ENCODE results near the gene PODXL2.

Gene PODXL2

GRCh38 chr3:127689266-127689860 is 60.4 kb downstream of the PODXL2 start:
- Histone ChIP-seq H3K4me3 (ENCODE audit: low read length) (no peak overlapping the region), H3K9me3 (ENCODE audit: control insufficient read depth, low read length) (no peaks in the 10 kb centered on the region), H3K27me3 (replicated peaks; ENCODE audit: control insufficient read depth, insufficient read depth, low read length) (no peaks in the 10 kb centered on the region), H3K4me1 (ENCODE audit: control insufficient read depth, insufficient read depth, low read length) (peaks cover 16% of the 10 kb centered on the region), H3K9ac (ENCODE audit: low read length) (peak overlapping the region; percentile 42), H3K36me3 (ENCODE audit: control insufficient read depth, insufficient read depth, low read length, severe bottlenecking) (peaks cover 22% of the 10 kb centered on the region)
- no peak for DNase-seq (ENCODE audit: low read depth)

- DNase-seq (ENCODE audit: low read depth) = peak; percentile 77
- Histone ChIP-seq H3K9ac (ENCODE audit: low read length) (peak overlapping the region; percentile 76), H3K27me3 (replicated peaks; ENCODE audit: control insufficient read depth, insufficient read depth, low read length) (no peaks in the 10 kb centered on the region), H3K9me3 (ENCODE audit: control insufficient read depth, low read length) (no peaks in the 10 kb centered on the region), H3K4me1 (ENCODE audit: control insufficient read depth, insufficient read depth, low read length) (peaks cover 16% of the 10 kb centered on the region), H3K4me3 (ENCODE audit: low read length) (no peak overlapping the region), H3K36me3 (ENCODE audit: control insufficient read depth, insufficient read depth, low read length, severe bottlenecking) (peaks cover 29% of the 10 kb centered on the region)
These were observed 61.1 kb downstream of the PODXL2 start for GRCh38 chr3:127690106-127690505.

- Histone ChIP-seq H3K9ac (ENCODE audit: low read length) (peak overlapping the region; percentile 76), H3K27me3 (replicated peaks; ENCODE audit: control insufficient read depth, insufficient read depth, low read length) (no peaks in the 10 kb centered on the region), H3K9me3 (ENCODE audit: control insufficient read depth, low read length) (no peaks in the 10 kb centered on the region), H3K4me3 (ENCODE audit: low read length) (no peak overlapping the region), H3K4me1 (ENCODE audit: control insufficient read depth, insufficient read depth, low read length) (peaks cover 16% of the 10 kb centered on the region), H3K36me3 (ENCODE audit: control insufficient read depth, insufficient read depth, low read length, severe bottlenecking) (peaks cover 29% of the 10 kb centered on the region)
- peak; percentile 65 for DNase-seq (ENCODE audit: low read depth)
These were observed 62.0 kb downstream of the PODXL2 start for GRCh38 chr3:127690823-127691452.

GRCh38 chr3:127691489-127691888 is 62.5 kb downstream of the PODXL2 start:
- DNase-seq (ENCODE audit: low read depth) = no peak
- H3K9ac ChIP-seq (ENCODE audit: low read length) = peak overlapping the region; percentile 76

GRCh38 chr3:127691974-127692373 is 63.0 kb downstream of the PODXL2 start:
- no peaks in the 10 kb centered on the region for H3K27me3 ChIP-seq (replicated peaks; ENCODE audit: control insufficient read depth, insufficient read depth, low read length)
- no peaks in the 10 kb centered on the region for H3K9me3 ChIP-seq (ENCODE audit: control insufficient read depth, low read length)
- no peak for DNase-seq (ENCODE audit: low read depth)
- H3K9ac ChIP-seq (ENCODE audit: low read length) = peak overlapping the region; percentile 76
- no peak overlapping the region for H3K4me3 ChIP-seq (ENCODE audit: low read length)
- peaks cover 23% of the 10 kb centered on the region for H3K4me1 ChIP-seq (ENCODE audit: control insufficient read depth, insufficient read depth, low read length)
- peaks cover 29% of the 10 kb centered on the region for H3K36me3 ChIP-seq (ENCODE audit: control insufficient read depth, insufficient read depth, low read length, severe bottlenecking)

More at GRCh38 chr3:127691489-127691888, 62.5 kb downstream of the PODXL2 start:
- H3K36me3 ChIP-seq (ENCODE audit: control insufficient read depth, insufficient read depth, low read length, severe bottlenecking) = peaks cover 29% of the 10 kb centered on the region
- H3K9me3 ChIP-seq (ENCODE audit: control insufficient read depth, low read length) = no peaks in the 10 kb centered on the region
- no peak overlapping the region for H3K4me3 ChIP-seq (ENCODE audit: low read length)
- no peaks in the 10 kb centered on the region for H3K27me3 ChIP-seq (replicated peaks; ENCODE audit: control insufficient read depth, insufficient read depth, low read length)
- peaks cover 18% of the 10 kb centered on the region for H3K4me1 ChIP-seq (ENCODE audit: control insufficient read depth, insufficient read depth, low read length)

GRCh38 chr3:127692501-127693335 is 63.7 kb downstream of the PODXL2 start:
- Histone ChIP-seq H3K4me1 (ENCODE audit: control insufficient read depth, insufficient read depth, low read length) (peaks cover 31% of the 10 kb centered on the region), H3K9me3 (ENCODE audit: control insufficient read depth, low read length) (no peaks in the 10 kb centered on the region), H3K36me3 (ENCODE audit: control insufficient read depth, insufficient read depth, low read length, severe bottlenecking) (peaks cover 29% of the 10 kb centered on the region), H3K4me3 (ENCODE audit: low read length) (no peak overlapping the region), H3K9ac (ENCODE audit: low read length) (no peak overlapping the region), H3K27me3 (replicated peaks; ENCODE audit: control insufficient read depth, insufficient read depth, low read length) (no peaks in the 10 kb centered on the region)
- DNase-seq (ENCODE audit: low read depth) = no peak

- H3K4me1 ChIP-seq (ENCODE audit: control insufficient read depth, insufficient read depth, low read length) = peaks cover 37% of the 10 kb centered on the region
- no peak overlapping the region for H3K9ac ChIP-seq (ENCODE audit: low read length)
- no peak for DNase-seq (ENCODE audit: low read depth)
- H3K27me3 ChIP-seq (replicated peaks; ENCODE audit: control insufficient read depth, insufficient read depth, low read length) = no peaks in the 10 kb centered on the region
- no peaks in the 10 kb centered on the region for H3K9me3 ChIP-seq (ENCODE audit: control insufficient read depth, low read length)
- H3K4me3 ChIP-seq (ENCODE audit: low read length) = no peak overlapping the region
- H3K36me3 ChIP-seq (ENCODE audit: control insufficient read depth, insufficient read depth, low read length, severe bottlenecking) = peaks cover 29% of the 10 kb centered on the region
These were observed 64.4 kb downstream of the PODXL2 start for GRCh38 chr3:127693336-127693843.

- no peak overlapping the region for H3K4me3 ChIP-seq (ENCODE audit: low read length)
- peak; percentile 21 for DNase-seq (ENCODE audit: low read depth)
- no peak overlapping the region for H3K9ac ChIP-seq (ENCODE audit: low read length)
- H3K27me3 ChIP-seq (replicated peaks; ENCODE audit: control insufficient read depth, insufficient read depth, low read length) = no peaks in the 10 kb centered on the region
- H3K36me3 ChIP-seq (ENCODE audit: control insufficient read depth, insufficient read depth, low read length, severe bottlenecking) = peaks cover 29% of the 10 kb centered on the region
- peaks cover 46% of the 10 kb centered on the region for H3K4me1 ChIP-seq (ENCODE audit: control insufficient read depth, insufficient read depth, low read length)
- no peaks in the 10 kb centered on the region for H3K9me3 ChIP-seq (ENCODE audit: control insufficient read depth, low read length)
These were observed 65.7 kb downstream of the PODXL2 start for GRCh38 chr3:127694467-127695215.

GRCh38 chr3:127697551-127698240 is 68.7 kb downstream of the PODXL2 start:
- Histone ChIP-seq H3K4me3 (ENCODE audit: low read length) (peak overlapping the region; percentile 49), H3K9me3 (ENCODE audit: control insufficient read depth, low read length) (no peaks in the 10 kb centered on the region), H3K9ac (ENCODE audit: low read length) (peak overlapping the region; percentile 82), H3K4me1 (ENCODE audit: control insufficient read depth, insufficient read depth, low read length) (peaks cover 56% of the 10 kb centered on the region), H3K36me3 (ENCODE audit: control insufficient read depth, insufficient read depth, low read length, severe bottlenecking) (peaks cover 19% of the 10 kb centered on the region), H3K27me3 (replicated peaks; ENCODE audit: control insufficient read depth, insufficient read depth, low read length) (no peaks in the 10 kb centered on the region)
- peak; percentile 73 for DNase-seq (ENCODE audit: low read depth)

GRCh38 chr3:127698286-127698685 is 69.3 kb downstream of the PODXL2 start:
- H3K9me3 ChIP-seq (ENCODE audit: control insufficient read depth, low read length) = no peaks in the 10 kb centered on the region
- DNase-seq (ENCODE audit: low read depth) = no peak
- no peak overlapping the region for H3K4me3 ChIP-seq (ENCODE audit: low read length)
- peaks cover 62% of the 10 kb centered on the region for H3K4me1 ChIP-seq (ENCODE audit: control insufficient read depth, insufficient read depth, low read length)
- peak overlapping the region; percentile 82 for H3K9ac ChIP-seq (ENCODE audit: low read length)
- peaks cover 15% of the 10 kb centered on the region for H3K36me3 ChIP-seq (ENCODE audit: control insufficient read depth, insufficient read depth, low read length, severe bottlenecking)
- no peaks in the 10 kb centered on the region for H3K27me3 ChIP-seq (replicated peaks; ENCODE audit: control insufficient read depth, insufficient read depth, low read length)

Data from adipocyte (in vitro differentiated cells).